Naive B cell (primary cell): ENCODE measurements around the gene IQSEC3. TPM values are rescaled to one million over a fixed set of nuclear protein-coding genes. Genes with fewer than 3 reads are reported as not detected.

ENCODE experiments used
- ATAC-seq, 2 donors: fragments of 150-1000 bp; cut with Tn5 transposase; 2 replicates each; pipeline ENCODE4 v1.10.0; 2021; ENCODE audit warnings: low read depth in 2 of 2, mild to moderate bottlenecking in 2 of 2, moderate library complexity in 2 of 2
- DNase-seq: peaks from one replicate; pipeline ENCODE4 v3.0.0; 2022
- H3K27ac Mint-ChIP-seq, 6 donors: one replicate each; pipeline ENCODE4 v1.8.0; 2020 to 2022; ENCODE audit warnings: mild to moderate bottlenecking in 6 of 6, mixed read lengths in 6 of 6, moderate library complexity in 5 of 6, inconsistent platforms in 2 of 6
- H3K27me3 Mint-ChIP-seq, 3 donors: one replicate each; pipeline ENCODE4 v1.8.0; 2021 to 2022; ENCODE audit warnings: mixed read lengths in 3 of 3, mild to moderate bottlenecking in 1 of 3
- H3K36me3 Mint-ChIP-seq, 2 donors: one replicate each; pipeline ENCODE4 v1.8.0; 2020 to 2022; ENCODE audit warnings: mixed read lengths in 2 of 2, inconsistent platforms in 1 of 2, mild to moderate bottlenecking in 1 of 2
- H3K4me1 Mint-ChIP-seq, 3 donors: one replicate each; pipeline ENCODE4 v1.8.0; 2020 to 2022; ENCODE audit warnings: mixed read lengths in 3 of 3, inconsistent platforms in 1 of 3, mild to moderate bottlenecking in 1 of 3, moderate library complexity in 1 of 3
- H3K4me3 Mint-ChIP-seq, 8 donors: one replicate each; pipeline ENCODE4 v1.8.0; 2020 to 2022; ENCODE audit warnings: mild to moderate bottlenecking in 8 of 8, mixed read lengths in 8 of 8, moderate library complexity in 8 of 8, inconsistent platforms in 2 of 8
- H3K9me3 Mint-ChIP-seq, 7 donors: one replicate each; pipeline ENCODE4 v1.8.0; 2020 to 2022; ENCODE audit warnings: mixed read lengths in 7 of 7, mild to moderate bottlenecking in 5 of 7, inconsistent platforms in 2 of 7, moderate library complexity in 1 of 7
- polyA plus RNA-seq, 6 donors: library from polyadenylated mRNA; unstranded; fragments of 300-500 nt; fragmentation: Illumina TruSeq; gene quantifications; one replicate each; pipeline ENCODE4 v1.2.3, GENCODE V29; 2021; ENCODE audit warnings: low read depth in 6 of 6

Gene IQSEC3
- polyA plus RNA-seq, 6 donors from 2014 or later = not detected

- Mint-ChIP-seq H3K4me3 (no peak overlapping the region), H3K36me3 (no peaks in the 10 kb centered on the region), H3K27me3 (peaks cover 33 to 64% (median 57%) of the 10 kb centered on the region in 3 donors), H3K4me1 (peaks cover 0 to 7% (median 2%) of the 10 kb centered on the region in 3 donors), H3K9me3 (peaks cover 0 to 8% (median 2%) of the 10 kb centered on the region in 7 donors), H3K27ac (no peak overlapping the region)
- ATAC-seq = no peak
- no peak for DNase-seq
Measured at GRCh38 chr12:194276-194675, 127.7 kb downstream of the IQSEC3 start.

- H3K36me3 Mint-ChIP-seq = no peaks in the 10 kb centered on the region
- peaks cover 0 to 8% (median under 1%) of the 10 kb centered on the region in 7 donors for H3K9me3 Mint-ChIP-seq
- DNase-seq = no peak
- ATAC-seq = no peak
- H3K27me3 Mint-ChIP-seq = peaks cover 31 to 56% (median 48%) of the 10 kb centered on the region in 3 donors
- H3K4me1 Mint-ChIP-seq = peaks cover 0 to 7% (median 2%) of the 10 kb centered on the region in 3 donors
- peak overlapping the region in 1 of 6 donors; percentile 80 for H3K27ac Mint-ChIP-seq
- no peak overlapping the region for H3K4me3 Mint-ChIP-seq
Measured at GRCh38 chr12:195156-195555, 128.6 kb downstream of the IQSEC3 start.

- H3K36me3 Mint-ChIP-seq = no peaks in the 10 kb centered on the region
- H3K4me1 Mint-ChIP-seq = peaks cover 0 to 7% (median 2%) of the 10 kb centered on the region in 3 donors
- H3K27ac Mint-ChIP-seq = no peak overlapping the region
- no peak overlapping the region for H3K4me3 Mint-ChIP-seq
- H3K27me3 Mint-ChIP-seq = peaks cover 30 to 53% (median 46%) of the 10 kb centered on the region in 3 donors
- DNase-seq (no peak), ATAC-seq (no peak)
- peaks cover 0 to 8% (median 0%) of the 10 kb centered on the region in 7 donors for H3K9me3 Mint-ChIP-seq
Measured at GRCh38 chr12:195951-196350, 129.4 kb downstream of the IQSEC3 start.

- H3K9me3 Mint-ChIP-seq = peaks cover 0 to 8% (median 0%) of the 10 kb centered on the region in 7 donors
- ATAC-seq (no peak), DNase-seq (no peak)
- no peak overlapping the region for H3K4me3 Mint-ChIP-seq
- no peak overlapping the region for H3K27ac Mint-ChIP-seq
- H3K27me3 Mint-ChIP-seq = peaks cover 32 to 53% (median 51%) of the 10 kb centered on the region in 3 donors
- no peaks in the 10 kb centered on the region for H3K36me3 Mint-ChIP-seq
- H3K4me1 Mint-ChIP-seq = peaks cover 0 to 7% (median 2%) of the 10 kb centered on the region in 3 donors
Measured at GRCh38 chr12:196436-196835, 129.9 kb downstream of the IQSEC3 start.

GRCh38 chr12:197347-197746 lies 130.8 kb downstream of the IQSEC3 start:
- ATAC-seq (no peak), DNase-seq (no peak)
- Mint-ChIP-seq H3K4me3 (no peak overlapping the region), H3K36me3 (no peaks in the 10 kb centered on the region), H3K27me3 (peaks cover 29 to 56% (median 53%) of the 10 kb centered on the region in 3 donors), H3K4me1 (peaks cover 0 to 7% (median 2%) of the 10 kb centered on the region in 3 donors), H3K27ac (no peak overlapping the region), H3K9me3 (peaks cover 0 to 8% (median 0%) of the 10 kb centered on the region in 7 donors)

GRCh38 chr12:197911-198695 lies 131.5 kb downstream of the IQSEC3 start:
- peak overlapping the region in 1 of 6 donors; percentile 85 for H3K27ac Mint-ChIP-seq

GRCh38 chr12:198705-199104 lies 132.1 kb downstream of the IQSEC3 start:
- no peak for ATAC-seq
- H3K27ac Mint-ChIP-seq = peak overlapping the region in 1 of 6 donors; percentile 85
- H3K4me3 Mint-ChIP-seq = no peak overlapping the region
- peaks cover 0 to 7% (median 6%) of the 10 kb centered on the region in 3 donors for H3K4me1 Mint-ChIP-seq
- peaks cover 0 to 8% (median 2%) of the 10 kb centered on the region in 7 donors for H3K9me3 Mint-ChIP-seq
- H3K27me3 Mint-ChIP-seq = peaks cover 29 to 52% (median 47%) of the 10 kb centered on the region in 3 donors
- no peaks in the 10 kb centered on the region for H3K36me3 Mint-ChIP-seq
- no peak for DNase-seq

More at GRCh38 chr12:197911-198695, 131.5 kb downstream of the IQSEC3 start:
- H3K4me1 Mint-ChIP-seq = peaks cover 0 to 7% (median 6%) of the 10 kb centered on the region in 3 donors
- DNase-seq (no peak), ATAC-seq (no peak)
- peaks cover 0 to 8% (median 2%) of the 10 kb centered on the region in 7 donors for H3K9me3 Mint-ChIP-seq
- H3K4me3 Mint-ChIP-seq = no peak overlapping the region
- no peaks in the 10 kb centered on the region for H3K36me3 Mint-ChIP-seq
- H3K27me3 Mint-ChIP-seq = peaks cover 32 to 56% (median 52%) of the 10 kb centered on the region in 3 donors

- DNase-seq = no peak
- H3K9me3 Mint-ChIP-seq = peaks cover 0 to 9% (median 8%) of the 10 kb centered on the region in 7 donors
- H3K36me3 Mint-ChIP-seq = no peaks in the 10 kb centered on the region
- H3K27ac Mint-ChIP-seq = no peak overlapping the region
- ATAC-seq = no peak
- H3K4me1 Mint-ChIP-seq = peaks cover 0 to 7% (median 6%) of the 10 kb centered on the region in 3 donors
- no peak overlapping the region for H3K4me3 Mint-ChIP-seq
- H3K27me3 Mint-ChIP-seq = peaks cover 40 to 63% (median 60%) of the 10 kb centered on the region in 3 donors
Measured at GRCh38 chr12:201361-201760, 134.8 kb downstream of the IQSEC3 start.

- H3K4me3 Mint-ChIP-seq = peak overlapping the region in 2 of 8 donors; percentile 7 to 33
- ATAC-seq (no peak), DNase-seq (no peak)
- peaks cover under 1 to 11% (median 4%) of the 10 kb centered on the region in 7 donors for H3K9me3 Mint-ChIP-seq
- no peaks in the 10 kb centered on the region for H3K36me3 Mint-ChIP-seq
- H3K27ac Mint-ChIP-seq = no peak overlapping the region
- peaks cover 0 to 6% (median 4%) of the 10 kb centered on the region in 3 donors for H3K4me1 Mint-ChIP-seq
- H3K27me3 Mint-ChIP-seq = peaks cover 45 to 71% (median 65%) of the 10 kb centered on the region in 3 donors
Measured at GRCh38 chr12:202081-202731, 135.6 kb downstream of the IQSEC3 start.

- DNase-seq = no peak
- Mint-ChIP-seq H3K27ac (no peak overlapping the region), H3K27me3 (peaks cover 48 to 67% (median 64%) of the 10 kb centered on the region in 3 donors), H3K4me1 (peaks cover 0 to 4% (median 0%) of the 10 kb centered on the region in 3 donors), H3K9me3 (peaks cover 0 to 11% (median 3%) of the 10 kb centered on the region in 7 donors), H3K36me3 (no peaks in the 10 kb centered on the region), H3K4me3 (no peak overlapping the region)
- no peak for ATAC-seq
Measured at GRCh38 chr12:203074-203461, 136.5 kb downstream of the IQSEC3 start.

- peaks cover 0 to 11% (median 3%) of the 10 kb centered on the region in 7 donors for H3K9me3 Mint-ChIP-seq
- no peak overlapping the region for H3K27ac Mint-ChIP-seq
- DNase-seq = no peak
- H3K4me1 Mint-ChIP-seq = peaks cover 0 to 4% (median 0%) of the 10 kb centered on the region in 3 donors
- ATAC-seq = no peak
- peaks cover 53 to 66% (median 66%) of the 10 kb centered on the region in 3 donors for H3K27me3 Mint-ChIP-seq
- H3K4me3 Mint-ChIP-seq = no peak overlapping the region
- no peaks in the 10 kb centered on the region for H3K36me3 Mint-ChIP-seq
Measured at GRCh38 chr12:203462-204260, 137.1 kb downstream of the IQSEC3 start.

- DNase-seq (no peak), ATAC-seq (no peak)
- no peak overlapping the region for H3K4me3 Mint-ChIP-seq
- H3K4me1 Mint-ChIP-seq = peaks cover 0 to 4% (median 0%) of the 10 kb centered on the region in 3 donors
- H3K27me3 Mint-ChIP-seq = peaks cover 55 to 72% (median 70%) of the 10 kb centered on the region in 3 donors
- H3K9me3 Mint-ChIP-seq = peaks cover 0 to 11% (median 3%) of the 10 kb centered on the region in 7 donors
- no peaks in the 10 kb centered on the region for H3K36me3 Mint-ChIP-seq
- no peak overlapping the region for H3K27ac Mint-ChIP-seq
Measured at GRCh38 chr12:204261-204678, 137.7 kb downstream of the IQSEC3 start.

- peaks cover 0 to 11% (median 3%) of the 10 kb centered on the region in 7 donors for H3K9me3 Mint-ChIP-seq
- H3K27ac Mint-ChIP-seq = no peak overlapping the region
- H3K27me3 Mint-ChIP-seq = peaks cover 51 to 80% (median 78%) of the 10 kb centered on the region in 3 donors
- no peak overlapping the region for H3K4me3 Mint-ChIP-seq
- no peaks in the 10 kb centered on the region for H3K36me3 Mint-ChIP-seq
- no peak for DNase-seq
- no peak for ATAC-seq
- peaks cover 0 to 4% (median 0%) of the 10 kb centered on the region in 3 donors for H3K4me1 Mint-ChIP-seq
Measured at GRCh38 chr12:205026-205425, 138.5 kb downstream of the IQSEC3 start.
